Astrocyte of the cerebellum (primary cell): Measurements from ENCODE around the gene RASAL2.

ENCODE experiments used
- DNase-seq: peaks from one replicate; pipeline ENCODE4 v3.0.0-alpha.2; 2011; ENCODE audit warnings: low read depth
- H3K4me3 ChIP-seq: 2 replicates; pipeline ENCODE4 v1.5.1; 2011; ENCODE audit warnings: mild to moderate bottlenecking, low read depth, low read length, moderate library complexity
- CTCF ChIP-seq: IDR thresholded peaks from 2 replicates; pipeline ENCODE4 v1.5.1; 2012; ENCODE audit warnings: low read length, low read depth, moderate library complexity, mild to moderate bottlenecking; ENCODE audit errors: missing control alignments
- in situ Hi-C: cut with HindIII; loops from 2 replicates; pipeline ENCODE4 v1.10.0; 2017; ENCODE audit warnings: low sequenced_read_pairs

Gene RASAL2

DNA sequence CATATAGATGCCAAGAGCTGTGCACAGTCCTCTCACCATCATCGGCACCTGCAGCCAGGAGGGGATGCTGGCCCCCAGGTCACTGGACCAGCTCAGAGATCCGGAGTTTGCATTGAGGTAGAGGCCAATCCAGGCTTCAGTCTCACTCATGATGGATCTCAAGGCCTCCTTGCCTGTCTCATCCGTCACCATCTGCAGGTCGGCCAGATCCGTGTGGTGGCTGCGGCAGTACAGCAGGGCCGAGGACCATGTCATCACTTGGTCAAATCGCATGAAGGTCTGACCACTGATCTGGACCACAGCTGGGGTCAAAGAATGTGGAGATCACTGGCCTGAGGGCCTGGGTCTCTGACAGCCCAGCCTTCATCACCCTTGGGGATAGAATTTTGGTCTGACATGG lies 396.2 kb downstream of the RASAL2 start:
- no peak for TF ChIP-seq CTCF
- DNase-seq, result no peak
- no peak overlapping the region for H3K4me3 ChIP-seq
- in situ Hi-C loops, result no loop called here

GRCh38 chr1:178490967-178491366 lies 397.1 kb downstream of the RASAL2 start:
- in situ Hi-C loops, result no loop called here
- H3K4me3 ChIP-seq, result no peak overlapping the region
- DNase-seq, result no peak
- no peak for TF ChIP-seq CTCF

- DNase-seq, result no peak
- in situ Hi-C loops, result no loop called here
- no peak overlapping the region for H3K4me3 ChIP-seq
- no peak for TF ChIP-seq CTCF
Observed at GRCh38 chr1:178491721-178492120, 397.8 kb downstream of the RASAL2 start.

GRCh38 chr1:178492341-178492740 lies 398.4 kb downstream of the RASAL2 start:
- DNase-seq, result no peak
- H3K4me3 ChIP-seq, result no peak overlapping the region
- in situ Hi-C loops, result no loop called here
- TF ChIP-seq CTCF, result no peak

DNA sequence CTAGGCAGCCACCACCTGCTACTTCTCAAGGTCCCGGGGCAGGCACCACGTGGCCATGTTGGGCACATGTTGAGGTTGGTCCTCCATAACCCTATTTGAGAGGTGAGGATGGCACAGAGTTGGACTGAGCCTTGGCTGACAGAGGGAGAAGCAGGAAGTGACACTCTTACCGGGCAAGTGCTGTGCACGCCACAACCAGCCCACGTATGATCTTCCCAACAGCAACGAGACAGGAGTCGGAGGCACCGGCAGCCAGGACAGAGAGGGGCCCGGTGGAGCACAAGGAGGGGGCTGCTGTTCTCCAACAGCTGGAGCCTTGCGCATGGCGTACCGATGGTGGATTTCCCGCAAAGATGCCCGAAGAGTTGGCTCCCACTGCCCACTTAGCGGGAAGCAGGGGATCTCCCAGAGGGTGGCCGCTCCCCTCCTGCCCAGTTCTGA lies 399.4 kb downstream of the RASAL2 start:
- in situ Hi-C loops, result no loop called here
- TF ChIP-seq CTCF, result no peak
- H3K4me3 ChIP-seq, result no peak overlapping the region
- DNase-seq, result no peak

DNA sequence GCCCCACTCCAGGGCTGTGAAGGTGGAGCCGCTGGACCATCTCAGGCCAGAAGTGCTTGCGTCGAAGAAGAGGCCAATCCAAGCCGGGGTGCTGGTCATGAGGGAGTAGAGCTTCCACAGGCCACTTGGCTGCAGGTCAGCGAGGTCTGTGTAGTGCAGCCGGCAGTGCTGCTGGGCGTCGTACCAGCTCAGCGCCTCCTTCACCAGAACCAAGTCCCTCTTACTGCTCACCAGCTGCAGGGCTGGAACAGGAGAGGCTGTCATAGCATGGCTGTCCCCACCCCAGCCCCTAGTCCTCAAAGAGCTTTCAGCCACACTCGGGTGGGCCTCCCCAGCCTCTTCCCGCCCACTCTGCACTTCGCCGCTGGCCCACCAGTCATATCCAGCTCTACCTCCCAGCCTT lies 400.7 kb downstream of the RASAL2 start:
- in situ Hi-C loops, result no loop called here
- no peak for DNase-seq
- no peak overlapping the region for H3K4me3 ChIP-seq
- TF ChIP-seq CTCF, result no peak

- no peak overlapping the region for H3K4me3 ChIP-seq
- DNase-seq, result no peak
- no peak for TF ChIP-seq CTCF
- in situ Hi-C loops, result loop anchor here (5.0 kb wide), 1 partner anchor 88 kb away; no protein-coding TSS in a partner anchor
Observed at GRCh38 chr1:178495158-178495557, 401.3 kb downstream of the RASAL2 start.
